NCI-H446 (cell line): ENCODE data around the gene CD109.
"Not testable (repeated sequence)": the region's sequence is repeated elsewhere in the genome, so short reads cannot be mapped to it uniquely, and the experiment has no call there.

Source experiments
- DNase-seq, 2 experiments: peaks; one replicate each; lab custom pipeline; 2025; lab: John Stamatoyannopoulos, UW

The CD109 gene

DNA sequence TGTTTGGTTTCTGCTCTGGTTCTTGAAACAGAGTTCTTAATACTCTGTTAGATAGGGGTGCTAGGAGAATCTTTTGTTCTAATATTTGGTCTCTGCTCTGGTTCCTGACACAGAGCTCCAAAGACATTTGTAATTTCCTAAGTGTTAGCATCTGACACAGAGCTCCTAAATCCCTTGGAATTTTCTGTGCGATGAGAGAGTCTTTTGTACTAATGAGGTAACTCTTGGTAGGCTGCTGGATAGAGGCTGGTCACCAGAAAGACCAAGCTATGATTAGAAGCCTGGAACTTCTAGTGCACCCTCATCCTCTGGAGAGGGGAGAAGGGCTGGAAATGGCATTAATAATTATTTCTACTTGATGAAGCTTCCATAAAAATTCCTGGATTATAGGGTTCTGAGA lies 7.7 kb upstream of the CD109 start:
- DNase-seq, result no peak

DNA sequence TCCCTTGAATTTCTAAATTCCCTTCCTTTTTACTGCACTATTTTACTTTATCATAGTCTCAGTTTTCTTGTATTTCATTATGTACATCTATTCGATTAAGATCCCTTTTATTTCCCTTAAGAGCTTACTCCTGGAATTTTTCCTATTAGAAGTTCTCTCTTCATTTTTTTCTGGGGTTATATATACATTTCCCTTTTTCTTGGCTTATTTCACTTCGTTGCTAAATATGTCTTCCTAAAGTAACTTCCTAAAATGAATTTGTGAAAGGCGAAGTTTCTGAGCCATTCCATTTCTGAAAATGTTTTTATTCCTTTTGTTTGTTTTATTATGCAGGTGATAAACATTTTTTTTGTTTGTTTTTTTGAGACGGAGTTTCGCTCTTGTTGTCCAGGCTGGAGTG lies 5.9 kb upstream of the CD109 start:
- no peak for DNase-seq

DNA sequence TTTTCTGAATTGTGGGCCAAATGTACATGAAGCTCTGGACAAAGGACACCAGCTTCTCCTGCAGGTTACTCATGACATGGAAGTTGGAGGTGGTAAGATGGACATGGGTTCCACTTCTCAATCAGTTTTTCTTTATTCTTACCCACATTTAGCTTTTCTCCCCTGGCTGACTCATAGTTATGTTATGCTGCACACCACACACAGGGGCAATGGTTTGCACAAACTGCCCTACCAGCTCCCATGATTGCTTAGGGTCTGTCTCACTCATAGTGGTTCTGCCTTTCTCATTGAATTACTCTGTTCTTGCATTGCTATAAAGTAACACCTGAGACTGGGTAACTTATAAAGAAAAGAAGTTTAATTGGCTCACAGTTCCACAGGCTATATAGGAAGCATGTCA lies 4.5 kb upstream of the CD109 start:
- DNase-seq, result no peak

DNA sequence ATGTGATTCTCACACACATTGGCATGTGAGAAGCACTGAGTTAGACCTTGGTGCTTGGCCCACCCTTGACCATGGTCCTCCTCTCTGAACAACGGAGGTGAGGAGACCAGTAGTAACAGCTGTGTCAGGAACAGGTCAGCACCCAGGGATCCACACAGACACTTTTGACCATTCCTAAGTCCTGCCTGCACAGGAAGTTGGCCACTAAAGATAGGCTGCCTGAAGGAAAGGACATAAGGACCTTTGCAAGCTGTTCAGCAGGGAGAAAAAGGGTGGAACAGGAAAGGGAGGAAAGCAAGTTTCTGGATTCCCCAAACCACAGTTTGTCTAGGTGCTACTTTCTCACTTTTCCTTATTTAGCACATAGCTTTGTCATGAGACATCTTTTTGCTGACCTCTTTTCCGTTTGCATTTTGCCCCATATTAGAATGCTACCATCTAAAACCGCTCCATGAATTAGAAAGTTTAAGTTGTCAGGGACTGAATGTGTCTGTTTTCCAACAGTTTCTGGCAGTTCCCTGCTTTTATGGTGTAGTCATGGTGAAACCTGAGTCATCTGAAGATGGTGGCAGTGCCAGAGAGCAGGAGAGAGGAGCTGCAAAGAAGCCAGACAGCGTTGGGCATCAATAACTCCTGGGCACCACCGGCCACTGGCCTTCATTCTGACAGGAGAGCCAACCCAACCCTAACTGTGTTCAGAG lies 1.1 kb upstream of the CD109 start:
- DNase-seq, result no peak

DNA sequence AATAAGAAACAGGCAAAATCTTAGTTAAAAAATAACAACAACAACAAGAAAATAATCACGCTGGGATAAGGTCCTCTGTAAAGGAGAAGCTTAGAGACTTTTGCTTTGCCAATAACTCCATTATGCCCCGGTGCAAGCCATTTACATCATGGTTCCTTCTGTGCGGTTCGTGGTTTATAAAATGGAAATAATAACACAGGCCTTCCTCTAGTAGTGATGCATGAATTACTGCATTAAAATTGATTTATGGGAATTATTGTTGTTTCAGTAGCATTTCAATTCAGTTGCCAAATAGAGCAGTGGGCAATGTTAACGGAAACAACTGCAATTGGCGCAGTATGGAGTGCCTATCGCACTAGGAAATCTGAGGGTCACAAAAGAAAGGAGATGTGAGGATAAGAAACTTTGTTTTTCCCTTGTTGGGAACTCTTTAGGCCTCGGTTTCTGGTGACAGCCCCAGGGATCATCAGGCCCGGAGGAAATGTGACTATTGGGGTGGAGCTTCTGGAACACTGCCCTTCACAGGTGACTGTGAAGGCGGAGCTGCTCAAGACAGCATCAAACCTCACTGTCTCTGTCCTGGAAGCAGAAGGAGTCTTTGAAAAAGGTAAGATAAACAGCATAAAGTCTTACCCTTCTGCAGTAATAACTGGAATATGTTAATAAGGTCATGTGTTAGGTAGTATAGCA lies 1.1 kb downstream of the CD109 start:
- DNase-seq, result no peak

DNA sequence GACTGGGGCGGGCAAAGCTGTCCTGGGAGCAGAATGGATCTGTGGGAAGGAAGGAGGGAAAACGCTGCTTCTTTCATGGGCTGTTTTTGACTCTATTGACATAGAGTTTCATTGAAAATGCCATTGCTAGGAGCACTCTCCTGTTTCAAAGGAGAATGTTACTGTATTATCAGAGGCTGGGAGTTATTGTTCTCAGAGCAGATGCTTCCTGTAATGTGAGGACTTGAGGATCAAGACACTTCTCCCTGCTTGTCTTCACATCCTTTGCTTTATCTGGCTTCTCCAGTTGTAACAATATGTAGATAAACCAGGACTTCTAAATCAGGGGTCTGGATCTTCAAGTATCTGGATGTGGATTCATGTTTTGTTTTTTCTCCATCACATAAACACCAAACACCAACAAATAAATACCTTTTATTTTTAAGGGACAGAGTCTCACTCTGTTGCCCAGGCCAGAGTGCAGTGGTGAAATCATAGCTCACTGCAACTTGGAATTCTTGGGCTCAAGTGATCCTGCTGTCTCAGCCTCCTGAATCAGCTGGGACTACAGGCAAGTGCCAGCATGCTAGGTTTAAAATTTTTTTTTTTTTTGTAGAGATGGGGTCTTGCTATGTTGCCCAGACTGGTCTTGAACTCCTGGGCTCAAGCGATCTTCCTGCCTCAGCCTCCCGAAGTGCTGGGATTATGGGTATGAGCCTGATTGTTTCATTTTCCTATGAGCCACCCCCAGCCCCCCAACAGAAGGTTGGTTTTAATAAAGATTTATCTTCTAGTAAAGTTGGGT lies 3.9 kb downstream of the CD109 start:
- no peak for DNase-seq

DNA sequence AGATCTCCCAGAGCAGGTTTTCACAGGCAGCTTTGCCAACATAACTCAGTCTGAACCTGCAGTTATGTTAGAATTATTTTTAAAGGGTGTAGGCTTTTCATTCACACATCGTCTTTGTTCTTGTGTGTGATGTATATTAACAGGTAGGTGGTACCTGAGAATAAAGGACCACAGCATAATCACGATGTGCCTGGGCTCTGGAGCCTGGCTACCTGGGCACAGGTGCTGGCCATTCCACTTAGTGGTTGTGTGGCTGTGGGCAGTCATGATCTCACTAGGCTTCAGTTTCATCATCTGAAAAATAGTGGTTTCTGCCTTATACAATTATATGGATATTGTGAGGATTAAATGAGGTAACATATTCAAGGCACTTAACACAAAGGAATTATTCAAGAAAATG lies 6.4 kb downstream of the CD109 start:
- DNase-seq, result no peak

DNA sequence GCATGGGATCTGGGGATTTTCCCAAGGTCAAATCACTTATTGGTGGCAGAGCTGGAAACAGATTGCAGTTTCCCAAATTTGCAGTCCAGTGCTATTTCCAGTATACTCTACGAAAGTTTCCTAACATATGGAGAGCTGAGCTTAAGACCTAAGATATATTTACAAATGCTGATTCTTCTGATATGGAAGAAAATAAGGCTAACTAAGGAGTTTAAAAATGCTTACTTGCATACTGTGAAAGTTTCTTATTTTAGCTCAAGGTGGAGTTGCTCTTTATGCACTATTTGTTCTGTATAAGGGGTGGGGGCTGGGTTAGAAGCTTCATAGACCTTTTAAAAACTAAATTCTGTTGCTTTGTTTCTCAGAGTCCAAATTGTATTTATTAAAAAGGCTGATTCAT lies 7.5 kb downstream of the CD109 start:
- DNase-seq, result no peak

DNA sequence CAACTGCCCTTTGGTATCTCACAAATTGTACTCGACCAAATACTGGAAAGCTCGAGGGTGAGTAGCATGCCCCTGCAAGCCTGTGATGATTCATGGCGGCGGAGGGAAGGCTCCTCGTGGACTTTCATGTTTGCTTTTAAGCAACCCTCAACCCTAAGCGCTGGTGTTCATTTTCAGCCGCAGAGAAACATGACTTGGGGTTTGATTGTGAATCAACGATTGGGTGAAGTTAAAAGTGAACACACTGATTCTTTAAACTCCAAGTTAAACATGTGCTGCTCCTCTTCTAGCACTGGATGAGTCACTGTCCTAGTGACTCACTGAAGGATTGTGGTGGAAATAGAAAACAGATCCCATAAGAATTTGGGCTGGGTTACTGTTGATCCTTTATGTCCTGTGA lies 8.3 kb downstream of the CD109 start:
- DNase-seq, result no peak

DNA sequence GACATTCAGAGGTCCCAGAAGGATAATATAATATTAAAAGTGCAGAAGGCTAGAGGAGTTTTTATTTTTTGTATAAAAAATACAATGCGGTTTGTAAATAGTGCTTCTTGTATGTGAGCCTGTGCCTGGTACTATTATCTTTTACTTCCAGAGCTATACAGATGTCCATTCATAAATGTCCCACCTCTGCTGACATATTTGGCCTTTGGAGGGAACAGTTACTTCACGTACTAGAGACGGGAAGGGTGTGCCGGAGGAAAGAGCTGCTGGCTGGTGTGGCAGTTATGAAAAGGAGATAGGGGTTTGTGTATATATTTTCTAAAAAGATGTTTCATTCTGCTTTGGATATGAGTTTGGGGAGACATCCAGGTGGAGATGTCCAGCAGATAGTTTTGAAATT lies 8.8 kb downstream of the CD109 start:
- no peak for DNase-seq

DNA sequence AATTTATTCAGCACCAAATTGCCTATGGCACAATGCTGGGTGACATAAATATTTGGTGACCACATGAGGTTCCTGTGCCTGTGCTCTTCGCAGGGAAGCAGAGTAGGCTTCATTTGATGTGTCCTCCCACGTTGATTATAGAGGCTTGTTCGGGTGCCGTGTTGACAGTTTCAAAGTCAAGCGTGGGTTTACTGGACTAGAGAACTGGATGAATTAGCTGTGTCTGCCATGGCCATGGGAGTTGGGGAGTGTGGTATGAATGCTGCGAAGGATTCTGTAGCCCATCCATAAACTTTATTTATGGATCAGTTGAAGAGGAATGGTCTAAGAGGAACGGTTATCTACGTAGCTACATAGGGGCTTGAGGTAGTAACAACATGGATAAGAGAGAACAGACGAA lies 11.0 kb downstream of the CD109 start:
- no peak for DNase-seq

DNA sequence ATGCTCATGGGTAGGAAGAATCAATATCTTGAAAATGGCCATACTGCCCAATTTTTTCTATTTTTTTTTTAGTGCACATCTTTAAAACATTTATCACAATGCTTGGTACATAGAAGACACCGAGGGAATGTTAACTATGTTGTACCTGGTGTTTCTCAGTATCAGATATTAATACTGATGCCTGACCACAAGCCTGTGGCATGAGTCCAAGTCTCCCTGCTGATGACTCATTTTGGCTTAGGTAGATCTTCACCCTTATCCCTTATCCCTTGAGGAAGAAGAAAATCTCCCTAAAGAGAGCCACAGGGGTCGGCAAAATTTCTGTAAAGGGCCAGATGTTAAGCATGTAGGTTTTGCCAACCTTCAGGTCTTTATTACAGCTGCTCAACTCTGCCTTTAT lies 14.5 kb downstream of the CD109 start:
- DNase-seq, result no peak

DNA sequence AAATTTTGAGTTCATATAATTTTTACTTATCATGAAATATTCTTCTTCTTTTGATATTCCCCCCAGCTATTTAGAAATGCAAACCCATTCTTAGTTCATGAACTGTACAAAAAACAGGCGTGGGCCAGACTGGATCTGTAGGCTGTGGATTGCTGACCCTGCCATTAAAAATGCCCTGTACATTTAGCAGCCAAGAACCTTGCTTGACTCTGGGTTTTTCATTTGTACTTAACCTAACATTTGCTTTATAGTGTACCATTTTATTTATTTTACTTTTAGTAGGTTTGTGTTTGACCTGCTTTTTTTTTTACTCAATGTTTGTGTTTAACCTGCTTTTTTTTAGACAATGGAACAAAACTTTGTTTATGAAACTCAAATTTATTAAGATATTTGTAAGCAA lies 14.9 kb downstream of the CD109 start:
- DNase-seq, result no peak

DNA sequence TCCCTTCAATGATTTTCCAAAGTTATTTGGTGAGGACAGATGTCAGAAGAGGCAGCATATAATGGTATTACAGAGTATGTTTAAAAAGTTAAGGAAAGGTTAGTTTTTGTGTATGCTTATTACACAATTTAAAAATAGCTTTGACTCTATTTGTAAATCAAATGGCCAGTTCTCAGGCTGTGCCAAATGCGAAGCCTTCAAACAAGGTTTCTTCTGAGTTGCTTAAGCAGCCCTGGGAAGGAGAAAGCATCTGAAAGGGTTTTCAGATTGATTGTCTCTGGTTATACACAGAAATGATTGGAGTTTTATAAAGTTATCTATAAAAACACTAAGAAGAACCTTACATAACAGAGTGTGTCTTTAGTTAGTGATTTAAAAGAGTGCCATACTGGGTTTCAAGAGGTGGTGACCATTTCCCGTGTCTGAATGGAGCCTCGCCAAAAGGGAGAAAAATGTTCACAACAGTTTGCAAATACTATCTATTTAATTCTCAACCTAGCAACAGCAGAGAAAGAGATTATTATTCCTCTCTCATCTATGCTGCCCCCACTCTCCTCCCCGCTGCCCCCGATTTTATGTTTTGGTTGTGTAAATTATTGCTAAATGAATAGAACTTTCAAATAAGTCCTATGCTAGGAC lies 16.7 kb downstream of the CD109 start:
- DNase-seq, result no peak

DNA sequence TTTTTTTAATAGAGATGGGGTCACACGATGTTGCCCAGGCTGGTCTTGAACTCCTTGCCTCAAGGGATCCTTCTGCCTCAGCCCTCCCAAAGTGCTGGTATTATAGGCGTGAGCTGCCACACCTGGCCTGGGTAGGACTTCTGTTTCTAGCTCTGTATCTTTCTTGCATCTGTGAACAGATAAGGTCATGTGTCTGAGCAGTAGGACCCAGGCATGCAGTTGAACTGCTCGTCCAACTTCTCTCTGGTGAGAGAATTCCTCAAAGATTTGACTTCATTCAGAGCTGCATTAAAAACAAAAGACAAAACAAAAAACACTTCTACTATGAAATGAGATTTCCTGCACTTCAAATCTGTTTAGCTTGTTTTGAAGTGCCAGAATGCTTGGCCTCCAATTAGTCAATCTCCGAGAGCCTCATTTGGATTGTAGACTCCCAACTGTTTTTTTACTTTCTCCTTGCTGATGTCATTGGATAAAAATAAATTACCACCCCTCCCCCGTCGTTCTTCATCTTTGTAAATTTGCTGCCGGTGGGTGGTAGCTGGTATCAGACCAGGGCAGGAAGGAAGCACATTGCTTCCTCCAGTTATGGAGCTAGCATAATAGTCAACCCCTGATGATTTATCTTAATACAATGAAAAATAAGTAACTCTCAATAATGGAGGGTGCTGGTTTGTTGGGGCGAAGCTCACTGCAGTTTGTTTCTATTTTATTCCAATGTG lies 17.6 kb downstream of the CD109 start:
- DNase-seq, result no peak

DNA sequence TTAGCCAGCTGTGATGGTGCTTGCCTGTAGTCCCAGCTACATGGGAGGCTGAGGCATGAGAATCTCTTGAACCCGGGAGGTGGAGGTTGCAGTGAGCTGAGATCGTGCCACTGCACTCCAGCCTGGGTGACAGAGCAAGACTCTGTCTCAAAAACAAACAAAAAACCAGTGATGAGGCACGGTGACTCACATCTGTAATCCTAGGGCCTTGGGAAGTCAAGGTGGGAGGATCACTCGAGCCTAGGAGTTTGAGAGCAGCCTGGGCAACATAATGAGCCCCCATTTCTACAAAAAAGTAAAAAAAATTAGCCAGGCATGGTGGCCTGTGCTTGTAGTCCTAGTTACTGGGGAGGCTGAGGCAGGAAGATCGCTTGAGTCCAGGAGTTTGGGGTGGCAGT lies 19.1 kb downstream of the CD109 start:
- not testable (repeated sequence) for DNase-seq

DNA sequence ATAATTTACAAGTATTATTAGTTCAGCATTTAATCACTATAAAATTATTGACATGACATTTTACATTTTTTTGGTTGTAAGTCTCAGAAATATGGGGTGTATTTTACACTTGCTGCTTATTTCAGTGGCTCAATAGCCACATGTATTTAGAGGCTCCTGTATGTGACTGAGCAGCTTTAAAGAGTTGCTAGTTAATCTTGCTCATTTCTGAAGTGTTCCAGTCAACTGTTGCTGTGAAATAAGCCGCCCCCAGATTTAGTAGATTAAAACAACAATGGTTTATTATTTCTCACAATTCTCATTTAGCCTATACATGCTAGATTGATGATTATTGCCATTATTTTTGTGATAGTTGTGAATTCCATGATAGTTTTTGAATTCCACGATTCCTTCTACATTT lies 23.0 kb downstream of the CD109 start:
- no peak for DNase-seq

DNA sequence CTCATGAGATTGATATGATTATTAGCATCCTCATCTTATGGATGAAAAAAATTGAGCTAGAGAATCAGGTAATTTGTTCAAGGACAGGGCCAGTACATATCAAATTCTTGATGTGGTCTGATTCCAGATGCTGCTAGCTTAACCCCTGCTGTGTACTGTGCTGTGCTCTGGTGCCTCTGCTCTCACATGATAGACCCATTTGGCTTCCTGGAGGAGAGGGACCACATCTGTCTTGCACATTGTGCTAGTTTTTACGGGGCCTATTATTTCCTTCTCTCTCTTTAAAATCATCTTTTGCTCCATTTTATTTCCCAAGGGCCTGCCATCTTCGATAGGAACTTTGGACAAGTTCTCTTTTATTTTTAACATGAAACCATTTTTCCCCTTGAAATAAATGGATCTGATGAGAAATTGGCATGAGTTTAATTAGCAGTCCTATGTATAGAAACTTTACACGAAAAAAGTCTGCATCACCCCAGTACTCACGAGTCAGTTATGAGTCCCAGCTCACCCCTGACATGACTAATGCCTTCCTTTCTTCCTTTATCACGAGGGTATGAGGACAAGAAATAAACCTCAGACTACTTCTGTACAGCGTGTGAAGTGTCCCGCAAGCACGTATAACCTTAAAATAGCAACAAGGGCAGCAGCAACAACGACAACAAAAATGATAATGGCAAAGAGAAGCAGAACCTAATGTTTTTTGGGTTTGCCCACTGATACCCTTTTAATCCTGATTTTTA lies 26.5 kb downstream of the CD109 start:
- no peak for DNase-seq

DNA sequence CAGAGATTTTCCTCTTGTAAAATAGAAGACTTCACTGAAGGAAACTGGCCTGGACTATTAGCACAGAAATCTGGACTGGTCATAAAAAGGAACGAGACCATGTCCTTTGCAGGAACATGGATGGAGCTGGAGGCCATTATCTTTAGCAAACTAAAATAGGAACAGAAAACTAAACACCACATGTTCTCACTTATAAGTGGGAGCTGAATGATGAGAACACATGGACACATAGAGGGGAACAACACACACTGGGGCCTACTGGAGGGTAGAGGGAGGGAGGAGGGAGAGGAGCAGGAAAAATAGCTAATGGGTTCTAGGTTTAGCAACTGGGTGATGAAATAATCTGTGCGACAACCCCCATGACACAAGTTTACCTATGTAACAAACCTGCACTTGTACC lies 27.5 kb downstream of the CD109 start:
- not testable (repeated sequence) for DNase-seq

DNA sequence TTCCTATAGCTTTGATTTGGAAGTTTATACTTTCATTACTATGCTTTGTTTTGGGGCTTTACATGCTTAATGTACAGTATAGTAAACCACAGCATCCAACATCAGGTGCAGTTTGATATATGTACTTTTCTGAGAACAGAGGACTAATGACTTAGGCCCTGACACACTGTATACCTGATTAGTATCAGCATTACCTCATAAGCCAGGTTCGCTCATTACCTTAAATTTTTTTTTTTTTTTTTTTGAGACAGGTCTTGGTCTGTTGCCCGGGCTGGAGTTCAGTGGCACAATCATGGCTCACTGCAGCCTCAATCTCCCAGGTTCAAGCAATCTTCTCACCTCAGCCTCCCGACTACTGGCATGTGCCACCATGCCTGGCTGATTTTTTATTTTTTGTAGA lies 28.4 kb downstream of the CD109 start:
- DNase-seq, result no peak

DNA sequence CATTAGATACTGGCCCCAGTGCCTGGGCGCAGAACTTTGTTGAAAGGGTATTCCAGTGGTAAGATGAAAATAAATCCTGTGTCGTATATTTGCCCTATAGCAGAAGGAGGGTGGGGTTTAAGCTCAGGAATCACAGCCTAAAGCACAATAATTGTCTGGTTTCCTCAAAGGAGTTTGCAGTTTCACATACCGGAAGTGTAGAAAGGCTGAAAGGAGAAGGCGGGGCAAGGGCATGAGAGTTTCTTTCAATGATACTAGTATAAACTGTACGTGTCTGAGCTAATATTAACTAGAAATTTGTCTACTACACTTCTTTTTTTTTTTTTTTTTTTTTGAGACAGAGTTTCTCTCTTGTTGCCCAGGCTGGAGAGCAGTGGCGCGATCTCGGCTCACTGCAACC lies 29.2 kb downstream of the CD109 start:
- not testable (repeated sequence) for DNase-seq
